H54 (cell line): ENCODE data around the gene BLTP3A.
A peak's percentile ranks its signal among the peaks of the same experiment; 100 is the strongest.
"Not testable (repeated sequence)": the region's sequence is repeated elsewhere in the genome, so short reads cannot be mapped to it uniquely, and the experiment has no call there.

Experiments used
- DNase-seq: peaks from one replicate; pipeline ENCODE4 v3.0.0; 2011; ENCODE audit warnings: low spot score, mixed read lengths; ENCODE audit not compliant: insufficient read length
- FAIRE-seq: peaks from 3 replicates; lab custom pipeline; 2011; peaks lifted over from hg19 to GRCh38; lab: Jason Lieb, UNC
- POLR2A ChIP-seq: IDR thresholded peaks from 2 replicates; pipeline ENCODE4 v1.6.1; 2011; ENCODE audit warnings: low read depth, mild to moderate bottlenecking, low read length

BLTP3A gene

DNA sequence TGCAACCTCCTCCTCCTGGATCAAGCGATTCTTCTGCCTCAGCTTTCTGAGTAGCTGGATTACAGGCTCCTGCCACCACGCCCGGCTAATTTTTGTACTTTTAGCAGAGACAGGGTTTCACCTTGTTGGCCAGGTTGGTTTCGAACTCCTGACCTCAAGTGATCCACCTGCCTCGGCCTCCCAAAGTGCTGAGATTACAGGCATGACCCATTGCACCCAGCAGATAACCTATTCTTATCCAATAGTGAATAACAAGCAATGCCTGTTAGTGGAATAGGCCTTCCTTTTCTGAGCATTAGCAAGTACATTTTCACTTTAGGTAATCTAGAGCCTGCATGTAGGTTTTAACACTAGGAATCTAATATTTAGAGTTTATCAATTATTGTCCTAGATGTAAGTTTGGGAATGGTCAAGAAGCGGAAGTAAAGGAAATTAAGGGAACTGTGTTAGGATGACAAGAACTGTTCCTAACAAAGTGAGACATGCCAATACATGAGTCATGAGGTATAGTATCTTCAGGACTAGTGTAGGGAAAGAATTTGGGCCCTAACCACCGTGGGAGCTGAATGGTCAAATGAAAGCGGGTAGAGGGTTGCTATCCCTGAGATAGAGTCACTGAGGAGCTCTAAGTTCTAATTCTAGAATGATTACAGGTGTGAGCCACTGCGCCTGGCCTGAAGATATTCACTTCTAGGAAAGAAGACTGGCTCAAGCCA lies 15.0 kb downstream of the BLTP3A start:
- FAIRE-seq: peak; percentile 85

DNA sequence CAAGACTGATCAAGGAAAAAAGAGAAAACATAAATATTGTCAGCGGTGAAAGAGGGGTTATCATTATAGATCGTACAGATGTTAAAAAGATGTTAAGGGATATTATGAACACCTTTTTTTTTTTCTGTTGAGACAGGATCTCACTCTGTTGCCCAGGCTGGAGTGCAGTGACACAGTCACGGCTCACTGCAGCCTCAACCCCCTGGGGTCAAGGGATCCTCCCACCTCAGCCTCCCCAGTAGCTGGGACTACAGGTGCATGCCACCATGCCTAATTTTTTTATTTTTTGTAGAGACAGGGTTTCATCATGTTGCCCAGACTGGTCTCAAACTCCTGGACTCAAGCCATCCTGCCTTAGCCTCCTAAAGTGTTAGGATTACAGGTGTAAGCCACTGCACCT lies 16.6 kb downstream of the BLTP3A start:
- FAIRE-seq, DNase-seq: not testable (repeated sequence)

More for the DNA sequence above, 15.0 kb downstream of the BLTP3A start:
- DNase-seq: peak; percentile 19
- TF ChIP-seq POLR2A: no peak

DNA sequence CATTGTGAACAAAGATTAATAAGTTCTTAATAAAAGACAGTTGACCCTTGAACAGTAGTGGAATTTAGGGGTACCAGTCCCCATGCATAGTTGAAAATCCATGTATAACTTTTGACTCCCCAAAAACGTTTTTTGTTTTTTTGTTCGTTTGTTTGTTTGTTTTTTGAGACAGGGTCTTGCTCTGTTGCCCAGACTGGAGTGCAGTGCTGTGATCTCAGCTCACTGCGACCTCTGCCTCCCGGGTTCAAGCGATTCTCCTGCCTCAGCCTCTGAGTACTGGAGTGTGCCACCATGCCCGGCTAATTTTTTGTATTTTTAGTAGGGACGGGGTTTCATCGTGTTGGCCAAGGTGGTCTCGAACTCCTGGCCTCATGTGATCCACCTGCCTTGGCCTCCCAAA lies 17.5 kb downstream of the BLTP3A start:
- not testable (repeated sequence) for FAIRE-seq

DNA sequence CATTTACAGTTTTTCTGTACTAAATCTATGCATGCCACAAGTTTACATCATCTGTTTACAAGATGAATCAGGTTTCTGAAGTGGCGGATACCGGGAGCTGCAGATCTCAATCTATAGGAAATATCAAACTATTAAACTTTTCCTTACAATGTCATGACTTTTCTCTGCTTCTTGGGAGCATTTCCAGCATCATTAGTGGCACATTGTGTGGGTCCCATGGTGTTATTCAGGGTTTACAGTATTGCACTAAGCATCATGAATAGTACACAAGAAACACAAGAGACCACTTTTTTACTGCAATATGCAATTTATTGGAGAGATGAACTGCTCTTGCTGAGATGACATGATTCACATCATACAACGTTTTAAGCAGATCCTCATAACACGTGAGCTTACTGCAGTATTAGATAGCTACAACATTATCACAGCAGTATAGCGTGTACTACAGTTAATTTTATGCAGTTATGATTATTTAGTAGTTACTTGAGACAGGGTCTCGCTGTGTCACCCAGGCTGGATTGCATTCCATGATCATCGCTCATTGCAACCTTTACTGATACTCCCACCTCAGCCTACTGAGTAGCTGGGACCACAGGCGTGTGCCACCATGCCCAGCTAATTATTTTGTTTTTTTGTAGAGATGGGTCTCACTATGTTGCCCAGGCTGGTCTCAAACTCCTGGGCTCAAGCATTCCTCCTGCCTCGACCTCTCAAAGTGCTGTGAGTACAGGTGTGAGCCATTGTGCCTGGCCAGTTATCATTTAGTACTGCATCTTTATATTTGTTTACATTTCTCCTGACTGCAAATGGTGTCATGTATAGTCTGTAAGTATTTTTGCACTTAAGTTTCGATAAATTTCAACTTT lies 18.4 kb downstream of the BLTP3A start:
- DNase-seq (no peak), FAIRE-seq (peak; percentile 15)

More for the DNA sequence above, 17.5 kb downstream of the BLTP3A start:
- DNase-seq: not testable (repeated sequence)

DNA sequence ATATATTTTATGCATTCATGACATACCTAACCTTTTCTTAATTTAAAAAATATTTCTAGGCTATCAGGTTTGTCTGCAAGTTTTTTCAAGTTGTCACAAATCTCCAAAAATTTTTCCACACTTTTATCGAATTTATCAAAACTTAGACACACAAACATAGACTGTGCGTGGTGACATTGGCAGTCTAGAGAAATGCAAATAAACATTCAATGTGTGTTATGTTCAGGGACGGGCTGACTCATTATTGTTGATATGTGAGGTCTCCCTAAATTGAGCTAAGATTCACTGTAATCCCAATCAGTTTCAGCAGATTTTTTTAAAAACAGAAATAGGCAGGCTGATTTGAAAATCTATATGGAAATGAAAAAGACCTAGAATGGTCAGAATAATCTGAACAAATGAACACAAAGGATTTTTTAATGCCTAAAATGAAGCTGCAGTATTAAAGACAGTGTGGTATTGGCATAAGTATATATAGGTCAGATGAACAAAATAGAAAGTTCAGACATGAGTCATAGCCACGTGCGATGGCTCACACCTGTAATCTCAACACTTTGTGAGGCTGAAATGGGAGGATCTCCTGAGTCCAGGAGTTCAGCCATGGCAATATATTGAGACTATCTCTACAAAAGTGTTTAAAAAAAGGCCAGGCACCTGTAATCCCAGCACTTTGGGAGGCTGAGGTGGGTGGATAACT lies 19.2 kb downstream of the BLTP3A start:
- DNase-seq (no peak), FAIRE-seq (peak; percentile 20)
- no peak for TF ChIP-seq POLR2A

More for the DNA sequence above, 18.4 kb downstream of the BLTP3A start:
- TF ChIP-seq POLR2A: no peak

DNA sequence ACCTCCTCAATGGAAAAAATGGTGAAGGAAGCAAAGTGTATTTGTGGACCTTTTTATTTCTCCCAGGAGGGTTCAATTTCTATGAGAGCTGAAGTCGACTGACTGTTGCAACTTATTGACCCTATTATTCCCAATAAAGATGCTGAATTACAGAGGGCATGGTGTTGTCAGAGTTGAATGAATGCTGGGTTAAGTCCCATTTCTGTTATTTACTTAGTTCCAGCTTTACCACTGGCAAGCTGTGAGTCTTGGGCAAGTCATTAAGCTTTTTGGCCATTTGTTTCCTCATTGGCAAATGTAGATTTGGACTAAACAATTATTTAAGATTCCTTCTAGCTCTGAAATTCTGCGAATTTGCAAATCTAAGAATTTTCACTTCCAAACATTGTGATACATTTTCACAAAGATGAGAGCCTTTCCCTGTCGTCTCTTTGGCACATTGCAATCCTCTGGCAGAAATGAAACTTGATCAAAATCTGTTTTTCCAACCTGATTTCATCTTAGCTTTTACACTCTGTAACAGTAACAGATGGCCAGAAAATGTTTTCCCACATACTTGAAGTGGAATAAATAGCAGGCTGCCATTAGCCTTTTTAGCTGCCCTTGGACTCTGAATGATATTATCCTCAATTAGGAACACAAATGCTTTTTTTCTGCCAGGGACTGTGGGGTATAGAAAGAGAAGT lies 21.3 kb downstream of the BLTP3A start:
- DNase-seq: no peak
- no peak for FAIRE-seq
- TF ChIP-seq POLR2A: no peak

DNA sequence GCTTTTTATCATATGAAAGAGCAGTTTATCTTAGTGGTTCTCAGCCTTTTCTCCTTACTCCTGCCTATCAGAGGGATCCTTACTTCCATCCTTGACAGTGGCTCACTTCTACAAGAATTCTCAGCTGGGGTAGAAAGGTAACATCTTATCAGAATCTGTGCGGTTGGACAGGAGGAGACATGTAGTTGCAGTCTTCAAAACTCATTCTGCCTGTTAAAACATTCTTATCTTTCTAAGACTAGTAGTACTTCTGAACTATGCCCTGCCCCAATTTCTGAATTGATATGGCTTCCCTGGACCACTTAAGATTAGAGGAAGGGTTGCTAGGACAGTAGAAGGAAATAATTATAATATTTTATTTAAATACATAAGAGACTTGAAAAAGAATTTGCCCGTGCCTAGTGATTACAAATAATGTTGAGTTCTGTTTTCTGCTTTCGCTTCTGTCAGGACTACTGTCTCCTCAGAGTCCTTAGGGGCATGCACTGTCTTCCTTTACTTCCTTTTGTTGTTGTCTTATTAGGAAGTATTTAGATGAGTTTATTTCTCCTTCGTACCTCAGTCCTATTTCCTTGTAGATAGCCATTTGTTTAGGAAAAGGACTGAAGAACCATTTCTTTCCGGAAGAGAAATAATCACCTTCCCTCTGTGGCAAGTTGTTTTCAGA lies 24.9 kb downstream of the BLTP3A start:
- DNase-seq (no peak), FAIRE-seq (no peak)
- no peak for TF ChIP-seq POLR2A

DNA sequence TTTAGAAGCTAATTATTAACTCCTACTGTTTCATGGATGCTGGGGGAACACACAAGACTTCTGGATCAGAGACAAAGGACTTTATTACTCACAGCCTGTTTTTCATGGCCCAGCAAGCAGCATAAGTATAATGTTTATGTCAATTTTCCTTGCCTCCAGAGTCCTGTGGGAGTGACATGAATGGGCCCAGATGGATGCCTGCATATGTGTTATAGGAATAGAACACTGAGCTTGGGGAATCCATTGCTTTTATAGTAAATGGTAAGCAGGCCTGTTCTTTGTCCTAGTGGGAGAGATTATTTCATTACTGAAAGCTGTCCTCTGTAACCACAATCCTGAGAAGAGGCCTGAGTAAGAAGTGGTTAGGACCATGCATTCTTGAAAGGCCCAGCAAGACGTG lies 25.6 kb downstream of the BLTP3A start:
- FAIRE-seq (no peak), DNase-seq (no peak)
- no peak for TF ChIP-seq POLR2A

DNA sequence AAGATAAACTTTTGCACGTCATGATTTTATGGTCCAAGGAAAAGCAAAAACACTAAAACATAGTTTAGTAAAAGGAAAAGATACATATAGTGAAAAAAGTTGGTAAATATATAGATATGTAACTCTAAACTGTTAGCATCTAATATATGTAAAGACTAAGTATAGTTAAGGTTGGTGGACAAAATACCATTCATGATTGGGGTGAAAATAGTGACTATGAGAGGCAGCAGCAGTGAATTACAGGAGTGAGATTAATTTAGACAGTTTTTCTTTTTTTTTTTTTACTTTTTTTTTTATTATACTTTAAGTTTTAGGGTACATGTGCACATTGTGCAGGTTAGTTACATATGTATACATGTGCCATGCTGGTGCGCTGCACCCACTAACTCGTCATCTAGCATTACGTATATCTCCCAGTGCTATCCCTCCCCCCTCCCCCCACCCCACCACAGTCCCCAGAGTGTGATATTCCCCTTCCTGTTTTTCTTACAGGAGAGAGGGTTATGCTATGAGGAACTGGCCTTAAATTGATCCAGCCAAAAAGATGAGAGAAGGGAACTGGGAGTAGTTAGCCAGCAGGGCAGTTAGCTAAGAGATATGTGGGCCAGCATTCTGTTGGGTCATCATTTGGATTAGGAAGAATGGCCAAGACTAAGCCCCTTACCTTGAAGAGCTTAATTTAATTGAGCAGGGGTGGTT lies 27.1 kb downstream of the BLTP3A start:
- not testable (repeated sequence) for FAIRE-seq, DNase-seq

DNA sequence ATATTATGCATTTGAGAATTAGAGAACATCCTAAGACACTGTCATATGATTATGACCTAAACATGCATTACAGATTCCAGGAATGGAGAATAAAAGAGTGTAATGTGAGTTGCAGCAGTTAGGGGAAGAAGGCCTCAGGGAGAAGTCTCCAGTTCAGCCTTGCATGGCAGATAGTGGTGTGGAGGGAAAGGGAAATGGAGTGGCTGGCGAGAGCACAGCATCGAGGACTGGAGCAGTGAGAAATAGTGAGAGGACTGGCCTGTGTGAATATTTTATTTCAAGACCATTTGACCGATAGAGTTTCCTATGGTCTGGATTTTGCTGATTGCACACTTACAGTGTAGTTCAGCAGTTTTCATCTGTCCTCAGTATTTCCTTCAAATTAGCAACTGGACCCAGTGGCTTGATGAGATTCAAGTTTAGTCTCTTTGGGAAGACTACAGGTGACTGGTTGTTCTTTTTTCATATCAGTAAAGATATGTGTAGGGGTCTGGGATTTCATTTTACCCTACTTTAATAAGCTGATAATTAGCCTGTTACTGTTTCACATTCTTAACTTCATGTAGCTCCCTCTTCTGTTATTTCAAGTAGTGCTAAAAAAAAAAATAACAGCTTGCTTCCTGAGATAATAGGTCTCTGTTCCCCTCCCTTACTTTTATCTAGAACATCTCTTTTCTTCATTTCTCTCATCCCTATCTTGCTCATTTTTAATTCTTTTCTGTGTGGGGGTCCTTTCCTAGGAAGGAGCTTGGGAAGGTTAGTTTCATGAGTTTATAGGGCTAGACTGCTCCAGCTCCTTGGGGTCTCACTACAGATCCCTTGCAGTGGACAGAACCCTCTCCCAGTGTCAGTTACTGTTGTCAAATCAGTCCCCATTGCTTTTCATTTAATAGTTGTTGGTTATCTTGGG lies 27.9 kb downstream of the BLTP3A start:
- no peak for DNase-seq
- no peak for TF ChIP-seq POLR2A
- FAIRE-seq: peak; percentile 6

DNA sequence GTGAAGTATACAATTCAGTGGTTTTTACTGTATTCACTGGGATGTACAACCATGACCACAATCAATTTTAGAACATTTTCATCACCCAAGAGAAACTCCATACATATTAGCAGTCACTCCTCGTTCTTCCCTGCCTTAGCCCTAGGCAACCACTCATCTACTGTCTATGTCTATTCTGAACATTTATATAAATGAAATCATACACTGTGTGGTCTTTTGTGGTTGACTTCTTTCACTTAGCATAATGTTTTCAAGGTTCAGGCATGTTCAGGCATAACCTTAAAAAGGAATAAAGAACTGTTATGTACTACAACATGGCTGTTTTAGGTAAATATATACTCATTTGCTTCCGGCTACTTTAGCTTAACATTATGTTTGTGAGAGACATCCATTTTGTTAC lies 37.3 kb downstream of the BLTP3A start:
- TF ChIP-seq POLR2A: no peak

DNA sequence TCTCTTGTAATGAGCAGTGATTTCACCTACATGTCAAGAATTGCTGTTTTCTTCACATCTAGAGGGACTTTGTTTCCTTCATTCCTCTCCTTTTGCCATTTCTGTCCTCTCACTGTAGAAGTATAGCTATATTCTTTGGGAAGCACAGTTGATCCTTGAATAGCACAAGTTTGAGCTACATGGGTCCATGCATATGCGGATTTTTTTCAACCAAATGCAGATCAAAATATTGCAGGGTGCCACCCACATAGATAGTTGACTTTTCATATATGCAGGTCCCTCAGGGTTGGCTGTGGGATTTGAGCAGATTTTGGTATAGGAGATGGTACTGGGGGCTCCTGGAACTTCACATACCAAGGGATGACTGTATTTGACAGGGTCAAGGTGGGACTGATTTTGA lies 41.1 kb downstream of the BLTP3A start:
- no peak for FAIRE-seq

More for the DNA sequence above, 37.3 kb downstream of the BLTP3A start:
- DNase-seq (no peak), FAIRE-seq (no peak)

More for the DNA sequence above, 41.1 kb downstream of the BLTP3A start:
- no peak for TF ChIP-seq POLR2A
- DNase-seq: no peak
